ENCODE results near the gene COX8C. TPM values are rescaled to one million over a fixed set of nuclear protein-coding genes. Genes with fewer than 3 reads are reported as not detected.

The COX8C gene
- total RNA-seq, result not detected

GRCh38 chr14:93346926-93347721, at the start of gene COX8C:
Gene COX8C, plus strand, starts transcription at chr14:93347182. Its CDS starts 87 bp downstream, at chr14:93347269.
- no peak within 1 kb of the TSS for H3K27ac ChIP-seq
- TF ChIP-seq POLR2A (IDR thresholded peaks at IDR 0.05), result no peak
- intact Hi-C loops (cut with DNase I), result no loop called here
- H3K4me1 ChIP-seq, result no peaks in the 10 kb centered on the region
- H3K27me3 ChIP-seq, result no peaks in the 10 kb centered on the region
- DNase-seq (ENCODE audit: extremely low spot score in 2 of 2), result no peak
- no peaks in the 10 kb centered on the region for H3K9me3 ChIP-seq
- no peak within 1 kb of the TSS for H3K4me3 ChIP-seq
- no peaks in the 10 kb centered on the region for H3K36me3 ChIP-seq

- no peak for DNase-seq (ENCODE audit: extremely low spot score in 2 of 2)
- no peak overlapping the region for H3K27ac ChIP-seq
- peaks cover 30% of the 10 kb centered on the region for H3K4me1 ChIP-seq
- H3K27me3 ChIP-seq, result no peaks in the 10 kb centered on the region
- H3K9me3 ChIP-seq, result no peaks in the 10 kb centered on the region
- H3K4me3 ChIP-seq, result no peak overlapping the region
- intact Hi-C loops (cut with DNase I), result no loop called here
- TF ChIP-seq POLR2AphosphoS5 (IDR thresholded peaks at IDR 0.05; ENCODE audit: insufficient read depth in 1 of 2, low read depth in 1 of 2) (no peak), POLR2A (IDR thresholded peaks at IDR 0.05) (no peak), CTCF (IDR thresholded peaks at IDR 0.05) (no peak)
- no peaks in the 10 kb centered on the region for H3K36me3 ChIP-seq
Observed at GRCh38 chr14:93299416-93299815, 47.6 kb upstream of the COX8C start.

- Histone ChIP-seq H3K4me1 (peaks cover 35% of the 10 kb centered on the region), H3K27ac (no peak overlapping the region), H3K9me3 (no peaks in the 10 kb centered on the region), H3K4me3 (no peak overlapping the region), H3K27me3 (no peaks in the 10 kb centered on the region), H3K36me3 (no peaks in the 10 kb centered on the region)
- intact Hi-C loops (cut with DNase I), result no loop called here
- TF ChIP-seq POLR2A (IDR thresholded peaks at IDR 0.05), result no peak
- no peak for TF ChIP-seq POLR2AphosphoS5 (IDR thresholded peaks at IDR 0.05; ENCODE audit: insufficient read depth in 1 of 2, low read depth in 1 of 2)
- TF ChIP-seq CTCF (IDR thresholded peaks at IDR 0.05), result no peak
- no peak for DNase-seq (ENCODE audit: extremely low spot score in 2 of 2)
Observed at GRCh38 chr14:93299866-93300265, 47.1 kb upstream of the COX8C start.

GRCh38 chr14:93301821-93302447, 45.0 kb upstream of the COX8C start:
- Histone ChIP-seq H3K27ac (no peak overlapping the region), H3K4me1 (peaks cover 45% of the 10 kb centered on the region), H3K27me3 (no peaks in the 10 kb centered on the region), H3K36me3 (no peaks in the 10 kb centered on the region), H3K4me3 (no peak overlapping the region), H3K9me3 (no peaks in the 10 kb centered on the region)
- intact Hi-C loops (cut with DNase I), result no loop called here
- TF ChIP-seq CTCF (IDR thresholded peaks at IDR 0.05) (no peak), POLR2AphosphoS5 (IDR thresholded peaks at IDR 0.05; ENCODE audit: insufficient read depth in 1 of 2, low read depth in 1 of 2) (no peak), POLR2A (IDR thresholded peaks at IDR 0.05) (no peak)
- DNase-seq (ENCODE audit: extremely low spot score in 2 of 2), result no peak

- TF ChIP-seq CTCF (IDR thresholded peaks at IDR 0.05) (no peak), POLR2AphosphoS5 (IDR thresholded peaks at IDR 0.05; ENCODE audit: insufficient read depth in 1 of 2, low read depth in 1 of 2) (no peak), POLR2A (IDR thresholded peaks at IDR 0.05) (no peak)
- H3K27ac ChIP-seq, result no peak overlapping the region
- intact Hi-C loops (cut with DNase I), result no loop called here
- no peaks in the 10 kb centered on the region for H3K27me3 ChIP-seq
- no peaks in the 10 kb centered on the region for H3K9me3 ChIP-seq
- DNase-seq (ENCODE audit: extremely low spot score in 2 of 2), result no peak
- no peaks in the 10 kb centered on the region for H3K36me3 ChIP-seq
- H3K4me1 ChIP-seq, result peaks cover 50% of the 10 kb centered on the region
- no peak overlapping the region for H3K4me3 ChIP-seq
Observed at GRCh38 chr14:93302688-93303581, 44.0 kb upstream of the COX8C start.
